GM19035 (cell line): Measurements from ENCODE around the gene PPM1N.
A peak's percentile ranks its signal among the peaks of the same experiment; 100 is the strongest.
"Not testable (repeated sequence)": the region's sequence is repeated elsewhere in the genome, so short reads cannot be mapped to it uniquely, and the experiment has no call there.

ENCODE experiments used
- ATAC-seq: cut with Tn5 transposase; IDR thresholded peaks from one replicate; pipeline ENCODE4 v1.9.1; 2021; ENCODE audit not compliant: unreplicated experiment

PPM1N gene

GRCh38 chr19:45507872-45508416, 9.7 kb downstream of the PPM1N start:
- no peak for ATAC-seq

- ATAC-seq, result no peak
Measured at GRCh38 chr19:45508417-45508860, 10.2 kb downstream of the PPM1N start.

- no peak for ATAC-seq
Measured at GRCh38 chr19:45508861-45509691, 10.8 kb downstream of the PPM1N start.

- ATAC-seq, result no peak
Measured at GRCh38 chr19:45509692-45510015, 11.4 kb downstream of the PPM1N start.

- ATAC-seq, result not testable (repeated sequence)
Measured at GRCh38 chr19:45510352-45510751, 12.1 kb downstream of the PPM1N start.

- no peak for ATAC-seq
Measured at GRCh38 chr19:45511074-45511473, 12.8 kb downstream of the PPM1N start.

GRCh38 chr19:45512881-45513483, 14.7 kb downstream of the PPM1N start:
- ATAC-seq, result no peak

DNA sequence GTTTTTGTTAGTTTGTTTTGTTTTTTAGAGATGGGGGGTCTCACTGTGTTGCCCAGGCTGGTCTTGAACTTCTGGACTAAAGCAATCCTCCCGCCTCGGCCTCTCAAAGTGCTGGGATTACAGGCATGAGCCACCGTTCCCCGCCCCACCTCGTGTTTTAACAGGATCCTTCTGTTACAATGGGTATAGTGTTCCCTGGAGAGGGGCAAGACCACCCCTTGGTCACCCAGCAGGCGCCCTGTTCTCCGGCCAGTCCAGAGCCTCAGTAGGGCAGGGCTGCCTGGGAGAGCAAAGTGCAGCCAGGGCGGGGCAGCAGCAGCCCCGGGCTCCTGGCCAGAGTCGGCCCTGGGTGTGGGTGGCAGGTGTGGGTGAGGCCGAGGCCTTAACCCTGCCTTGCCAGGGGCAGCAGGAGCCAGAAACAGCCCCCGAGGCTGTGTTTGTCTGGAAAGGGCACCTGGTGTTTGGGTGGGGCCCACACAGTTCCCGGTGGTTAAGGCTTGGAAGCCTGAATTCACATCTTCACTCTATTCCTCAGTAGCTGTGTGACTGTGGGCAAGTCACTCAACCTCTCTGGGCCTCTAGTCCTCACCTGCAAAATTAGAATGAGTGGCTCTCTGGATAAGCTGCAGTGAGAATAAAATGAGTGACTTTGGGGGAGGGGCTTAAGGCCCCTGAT, 16.3 kb downstream of the PPM1N start:
- no peak for ATAC-seq

DNA sequence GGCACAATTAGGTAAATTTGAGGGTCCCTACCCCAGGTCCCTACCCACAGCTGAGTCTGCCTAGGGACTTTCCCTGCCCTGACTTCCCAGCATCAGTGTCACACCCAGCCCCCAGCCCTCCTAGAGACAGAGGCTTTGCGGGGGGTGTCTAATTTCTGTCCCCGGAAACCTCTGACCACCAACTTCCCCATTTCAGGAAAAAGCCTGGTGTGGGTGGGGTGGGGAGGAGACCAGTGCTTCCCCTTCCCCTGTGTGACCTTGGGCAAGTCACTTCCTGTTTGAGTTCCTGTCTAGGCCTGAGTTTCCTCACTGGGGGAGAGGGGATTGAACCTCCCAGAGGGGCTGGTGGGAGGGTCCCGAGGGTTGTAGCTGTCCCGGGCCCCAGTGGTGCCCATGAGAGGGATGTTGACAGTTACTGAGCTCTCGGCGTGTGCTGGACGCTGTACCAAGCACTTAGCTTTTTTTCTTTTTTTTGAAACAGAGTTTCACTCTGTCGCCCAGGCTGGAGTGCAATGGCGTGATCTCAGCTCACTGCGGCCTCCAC, 16.9 kb downstream of the PPM1N start:
- no peak for ATAC-seq

DNA sequence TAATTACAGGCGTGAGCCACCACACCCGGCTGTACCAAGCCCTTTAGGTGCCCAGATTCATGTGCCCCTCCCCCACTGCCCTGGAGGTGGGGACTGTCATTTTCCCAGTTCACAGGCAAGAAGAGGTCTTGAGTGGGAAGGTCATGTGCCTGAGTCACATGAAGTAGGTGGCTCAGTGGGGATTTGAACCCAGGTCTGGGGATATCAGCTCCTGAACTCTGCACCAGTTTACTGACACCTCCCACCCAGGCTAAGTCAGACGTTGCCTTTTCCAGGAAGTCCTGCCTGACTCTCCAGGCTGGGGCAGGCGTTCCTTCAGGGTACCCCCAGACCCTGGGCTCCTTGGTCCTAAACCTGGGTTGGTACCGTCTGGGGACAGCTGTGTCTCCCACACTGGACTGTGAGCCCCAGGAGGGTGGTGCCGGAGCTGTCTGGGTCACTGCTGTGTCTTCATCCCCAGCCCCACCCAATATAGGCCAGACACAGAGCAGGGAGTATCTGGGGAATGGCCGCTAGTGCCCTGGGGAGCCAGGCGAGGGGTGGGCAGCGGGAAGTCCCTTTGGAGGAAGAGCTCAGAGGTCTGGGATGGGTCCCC, 17.7 kb downstream of the PPM1N start:
- no peak for ATAC-seq

GRCh38 chr19:45517238-45517637, 19.0 kb downstream of the PPM1N start:
- no peak for ATAC-seq

GRCh38 chr19:45517641-45518468, 19.6 kb downstream of the PPM1N start:
- no peak for ATAC-seq

DNA sequence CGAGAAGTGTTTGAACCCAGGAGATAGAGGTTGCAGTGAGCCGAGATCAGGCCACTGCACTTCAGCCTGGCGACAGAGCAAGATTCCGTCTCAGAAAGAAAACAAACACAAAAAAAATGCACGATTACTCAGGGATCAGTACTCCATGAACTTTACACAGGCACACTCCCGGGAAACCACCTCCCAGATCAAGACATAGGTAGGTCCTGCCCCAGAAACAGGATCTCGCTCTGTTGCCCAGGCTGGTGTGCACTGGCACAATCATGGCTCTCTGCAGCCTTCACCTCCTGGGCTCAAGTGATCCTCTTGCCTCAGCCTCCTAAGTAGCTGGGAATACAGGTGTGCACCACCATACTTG, 20.2 kb downstream of the PPM1N start:
- no peak for ATAC-seq

DNA sequence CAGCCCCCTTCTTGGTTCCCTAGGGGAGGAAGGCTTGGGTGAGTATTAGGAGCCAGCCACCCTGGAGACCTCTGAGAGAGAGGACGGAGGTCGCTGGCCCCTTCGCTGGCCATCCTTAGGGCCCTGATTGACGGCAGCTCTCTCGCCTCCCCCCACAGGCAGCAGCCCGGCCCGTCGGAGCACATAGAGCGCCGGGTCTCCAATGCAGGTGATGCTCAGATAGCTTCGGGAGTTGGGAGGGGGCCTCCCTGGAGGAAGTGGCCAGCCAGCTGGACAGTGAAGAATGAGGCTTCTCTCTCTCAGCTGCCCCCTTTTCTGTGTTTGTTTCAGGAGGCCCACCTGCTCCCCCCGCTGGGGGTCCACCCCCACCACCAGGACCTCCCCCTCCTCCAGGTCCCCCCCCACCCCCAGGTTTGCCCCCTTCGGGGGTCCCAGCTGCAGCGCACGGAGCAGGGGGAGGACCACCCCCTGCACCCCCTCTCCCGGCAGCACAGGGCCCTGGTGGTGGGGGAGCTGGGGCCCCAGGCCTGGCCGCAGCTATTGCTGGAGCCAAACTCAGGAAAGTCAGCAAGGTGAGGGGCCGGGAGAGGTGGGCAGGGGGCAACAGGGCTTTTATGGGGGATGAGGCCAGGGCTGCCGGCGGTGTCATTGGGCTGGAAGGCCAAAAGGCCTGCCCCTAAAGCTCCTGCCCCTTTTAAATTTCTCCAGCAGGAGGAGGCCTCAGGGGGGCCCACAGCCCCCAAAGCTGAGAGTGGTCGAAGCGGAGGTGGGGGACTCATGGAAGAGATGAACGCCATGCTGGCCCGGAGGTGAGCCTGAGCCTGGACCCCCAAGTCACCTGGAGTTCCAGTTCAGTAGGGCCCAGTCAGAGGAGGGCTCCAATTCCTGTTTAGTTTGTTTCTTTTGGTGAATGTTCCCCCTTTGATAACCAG, 24.0 kb downstream of the PPM1N start:
- ATAC-seq, result no peak

DNA sequence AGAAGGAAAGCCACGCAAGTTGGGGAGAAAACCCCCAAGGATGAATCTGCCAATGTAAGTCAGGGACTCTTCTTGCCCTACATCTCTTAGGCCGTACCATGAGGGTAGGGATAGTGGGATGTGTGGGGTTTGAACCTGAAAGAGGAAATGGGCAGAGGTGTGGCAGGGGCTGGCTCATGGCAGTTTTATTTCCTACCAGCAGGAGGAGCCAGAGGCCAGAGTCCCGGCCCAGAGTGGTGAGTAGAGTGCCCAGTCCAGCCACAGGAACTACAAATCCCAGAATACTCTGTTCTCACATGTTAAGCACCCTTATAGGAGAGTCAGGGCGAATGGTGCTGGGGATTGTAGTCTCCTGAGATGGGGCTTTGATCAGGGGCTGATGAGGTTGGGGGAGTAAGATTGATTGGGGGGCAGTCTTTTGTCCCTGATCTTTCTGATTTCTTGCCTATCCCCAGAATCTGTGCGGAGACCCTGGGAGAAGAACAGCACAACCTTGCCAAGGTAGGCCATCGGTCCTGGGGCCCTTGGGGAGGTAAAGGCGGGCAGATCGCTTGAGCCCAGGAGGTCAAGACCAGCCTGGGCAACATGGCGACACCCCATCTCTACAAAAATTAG, 25.5 kb downstream of the PPM1N start:
- peak; percentile 70 for ATAC-seq

- ATAC-seq, result no peak
Measured at GRCh38 chr19:45524575-45525129, 26.4 kb downstream of the PPM1N start.

GRCh38 chr19:45526143-45526542, 27.9 kb downstream of the PPM1N start:
- no peak for ATAC-seq

DNA sequence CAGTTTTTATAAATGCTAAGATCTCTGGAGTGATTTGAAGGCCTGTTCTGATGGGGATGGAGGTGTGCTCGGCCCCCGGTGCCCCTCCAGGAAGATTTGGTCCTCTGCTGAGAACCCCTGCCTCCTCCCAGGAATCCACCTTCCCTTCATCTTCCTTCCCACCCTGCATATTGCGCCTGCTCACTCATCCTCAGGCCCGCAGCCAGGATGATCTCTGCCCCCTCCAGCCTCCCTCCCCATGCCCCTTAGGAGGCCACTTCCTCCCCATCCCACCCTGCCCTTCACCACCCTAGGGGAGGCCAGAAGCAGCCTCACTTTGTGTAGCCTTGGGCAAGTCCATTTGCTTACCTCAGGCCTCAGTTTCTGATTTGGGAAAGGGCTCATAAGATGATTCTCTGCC, 28.7 kb downstream of the PPM1N start:
- ATAC-seq, result no peak

- no peak for ATAC-seq
Measured at GRCh38 chr19:45527731-45528130, 29.5 kb downstream of the PPM1N start.
